Right lobe of liver (tissue), 6 donors: Measurements from ENCODE around the gene POM121L2. TPM values are rescaled to one million over a fixed set of nuclear protein-coding genes. Genes with fewer than 3 reads are reported as not detected.

ENCODE experiments used
- ATAC-seq, 4 donors: fragments of 200-7000 bp; cut with Tn5 transposase; one replicate each; pipeline ENCODE4 v1.9.1; 2020; ENCODE audit warnings: mild to moderate bottlenecking in 4 of 4, moderate library complexity in 4 of 4
- DNase-seq, 3 donors: peaks; one replicate each; pipeline ENCODE4 v3.0.0-alpha.2; 2020
- H3K27ac ChIP-seq, 3 donors: fragments of 200-600 bp; one replicate each; pipeline ENCODE4 v1.8.0; 2022
- H3K27me3 ChIP-seq, 2 donors: fragments of 200-600 bp; one replicate each; pipeline ENCODE4 v1.8.0; 2022
- H3K36me3 ChIP-seq, 4 donors: fragments of 200-600 bp; sonication (generic) in 1 of 4; one replicate each; pipeline versions ENCODE4 v1.5.1 to v1.8.0; 2017 to 2022; ENCODE audit warnings: control low read depth in 1 of 4
- H3K4me1 ChIP-seq, 4 donors: fragments of 200-600 bp; sonication (generic) in 1 of 4; one replicate each; pipeline versions ENCODE4 v1.5.1 to v1.8.0; 2017 to 2022; ENCODE audit warnings: control low read depth in 1 of 4
- H3K4me3 ChIP-seq, 3 donors: fragments of 200-600 bp; one replicate each; pipeline ENCODE4 v1.8.0; 2022
- H3K9me3 ChIP-seq, 4 donors: fragments of 200-600 bp; sonication (generic) in 1 of 4; one replicate each; pipeline versions ENCODE4 v1.5.1 to v1.8.0; 2017 to 2022; ENCODE audit warnings: control low read depth in 1 of 4
- POLR2A ChIP-seq: fragments of 450-650 bp; IDR thresholded peaks from one replicate; pipeline ENCODE4 v1.6.1; 2017; ENCODE audit warnings: antibody characterized with exemption, mild to moderate bottlenecking
- WGBS: methylation state at CpG from one replicate; pipeline ENCODE4 v1.1.6; 2018; ENCODE audit warnings: low coverage, low lambda C conversion rate; ENCODE audit not compliant: insufficient coverage; ENCODE audit errors: missing lambda C conversion rate; 5-methylcytosine and 5-hydroxymethylcytosine counted together
- intact Hi-C, 2 donors: fragments of 100-400 bp; cut with DNase I; formaldehyde crosslinking; loops; one replicate each; pipeline versions ENCODE4 v1.11.2 to v1.14.1; 2022
- total RNA-seq, 6 experiments: library from RNA; depleted of rRNA in 2 of 6; stranded (reverse); fragments of >200 nt in 2 of 6; fragmentation: NEBNext Ultra II Directional in 3 of 6; extraction: Animal tissue kit (Norgen Biotek cat#: 25700) in 3 of 6; gene quantifications; one replicate each; pipeline versions ENCODE4 v1.1.0 to v1.2.4, GENCODE V29; 2016 to 2023
- TF ChIP-seq, protein P1 (sequence below), 4 donors: fragments of 200-600 bp in 3 of 4; fragments of 450-650 bp in 1 of 4; IDR thresholded peaks; one replicate each; pipeline versions ENCODE4 v1.5.1 to v1.8.0; 2016 to 2022; ENCODE audit warnings: antibody characterized with exemption in 4 of 4, mild to moderate bottlenecking in 2 of 4
- donor health status: DM: no; HTN: yes; CAD: no.
- donor health status: DM: no; HTN: no; CAD: no.
- donor health status: DM: no; HTN: no; CAD: no.
- donor health status: DM: no; HTN: yes; CAD: no.
- donor health status: DM: no; HTN: yes; CAD: no.

POM121L2 gene
- total RNA-seq, 6 experiments from 2014 or later: not detected

GRCh38 chr6:27263886-27264285, 48.2 kb downstream of the POM121L2 start:
- no peak overlapping the region for H3K27ac ChIP-seq
- 53% methylated on average over 5 of the region's 8 CpGs for WGBS
- intact Hi-C loops: no loop called here
- no peaks in the 10 kb centered on the region for H3K36me3 ChIP-seq
- no peaks in the 10 kb centered on the region for H3K9me3 ChIP-seq
- TF ChIP-seq, protein P1, sequence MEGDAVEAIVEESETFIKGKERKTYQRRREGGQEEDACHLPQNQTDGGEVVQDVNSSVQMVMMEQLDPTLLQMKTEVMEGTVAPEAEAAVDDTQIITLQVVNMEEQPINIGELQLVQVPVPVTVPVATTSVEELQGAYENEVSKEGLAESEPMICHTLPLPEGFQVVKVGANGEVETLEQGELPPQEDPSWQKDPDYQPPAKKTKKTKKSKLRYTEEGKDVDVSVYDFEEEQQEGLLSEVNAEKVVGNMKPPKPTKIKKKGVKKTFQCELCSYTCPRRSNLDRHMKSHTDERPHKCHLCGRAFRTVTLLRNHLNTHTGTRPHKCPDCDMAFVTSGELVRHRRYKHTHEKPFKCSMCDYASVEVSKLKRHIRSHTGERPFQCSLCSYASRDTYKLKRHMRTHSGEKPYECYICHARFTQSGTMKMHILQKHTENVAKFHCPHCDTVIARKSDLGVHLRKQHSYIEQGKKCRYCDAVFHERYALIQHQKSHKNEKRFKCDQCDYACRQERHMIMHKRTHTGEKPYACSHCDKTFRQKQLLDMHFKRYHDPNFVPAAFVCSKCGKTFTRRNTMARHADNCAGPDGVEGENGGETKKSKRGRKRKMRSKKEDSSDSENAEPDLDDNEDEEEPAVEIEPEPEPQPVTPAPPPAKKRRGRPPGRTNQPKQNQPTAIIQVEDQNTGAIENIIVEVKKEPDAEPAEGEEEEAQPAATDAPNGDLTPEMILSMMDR (IDR thresholded peaks at IDR 0.05): no peak
- no peak for TF ChIP-seq POLR2A
- H3K4me3 ChIP-seq: no peak overlapping the region
- no peaks in the 10 kb centered on the region for H3K4me1 ChIP-seq
- no peak for ATAC-seq
- peaks cover 0 to 20% of the 10 kb centered on the region in 2 donors for H3K27me3 ChIP-seq
- no peak for DNase-seq

DNA sequence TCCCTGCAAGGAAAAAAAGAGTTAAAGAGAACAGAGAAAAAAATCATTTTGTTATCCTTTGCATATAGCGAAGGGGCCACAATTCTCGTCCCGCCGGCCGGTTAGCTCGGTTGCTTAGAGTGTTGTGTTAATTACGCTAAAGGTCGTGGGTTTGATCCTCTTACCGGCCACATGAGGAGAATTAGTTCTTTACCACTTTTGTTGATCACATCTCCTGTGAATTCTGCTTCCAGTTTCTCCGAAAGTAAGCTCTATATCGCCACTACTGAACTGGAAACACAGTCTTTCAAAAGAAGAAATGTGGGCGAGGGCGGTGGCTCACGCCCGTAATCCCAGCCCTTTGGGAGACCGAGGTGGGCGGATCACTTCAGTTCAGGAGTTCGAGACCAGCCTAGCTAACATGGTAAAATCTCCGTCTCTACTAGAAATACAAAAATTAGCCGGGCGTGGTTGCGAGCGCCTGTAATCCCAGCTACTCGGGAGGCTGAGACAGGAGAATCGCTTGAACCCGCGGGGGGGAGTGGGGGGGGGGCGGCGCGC, 51.2 kb downstream of the POM121L2 start:
- H3K9me3 ChIP-seq: no peaks in the 10 kb centered on the region
- H3K4me3 ChIP-seq: no peak overlapping the region
- no peak overlapping the region for H3K27ac ChIP-seq
- H3K27me3 ChIP-seq: peaks cover 0 to 10% of the 10 kb centered on the region in 2 donors
- no peaks in the 10 kb centered on the region for H3K4me1 ChIP-seq
- intact Hi-C loops: no loop called here
- 8% methylated on average over 28 of the region's 30 CpGs for WGBS
- H3K36me3 ChIP-seq: no peaks in the 10 kb centered on the region
- TF ChIP-seq, protein P1 (IDR thresholded peaks at IDR 0.05): no peak
- TF ChIP-seq POLR2A: no peak
- no peak for DNase-seq
- no peak for ATAC-seq

GRCh38 chr6:27260369-27260768, 51.7 kb downstream of the POM121L2 start:
- ATAC-seq: no peak
- H3K27ac ChIP-seq: no peak overlapping the region
- peaks cover 0 to 10% of the 10 kb centered on the region in 2 donors for H3K27me3 ChIP-seq
- TF ChIP-seq, protein P1 (IDR thresholded peaks at IDR 0.05): no peak
- no peak for TF ChIP-seq POLR2A
- no peaks in the 10 kb centered on the region for H3K36me3 ChIP-seq
- intact Hi-C loops: no loop called here
- 4% methylated on average over 9 of the region's 21 CpGs for WGBS
- DNase-seq: no peak
- no peaks in the 10 kb centered on the region for H3K4me1 ChIP-seq
- no peaks in the 10 kb centered on the region for H3K9me3 ChIP-seq
- no peak overlapping the region for H3K4me3 ChIP-seq

Other genes with a start within 250 kb of the POM121L2 start
- gene PRSS16, start 64.6 kb downstream of the POM121L2 start, total RNA-seq: under 1 TPM in 2 of 6 experiments, not detected in 4; 0.29 to 0.37 TPM
- gene ZNF391, start 76.5 kb upstream of the POM121L2 start, total RNA-seq: under 1 TPM in 5 of 6 experiments, not detected in 1; 0.09 to 0.42 (median 0.18) TPM
- 1 to 10 TPM; 1.1 to 1.8 (median 1.7) TPM for gene ZNF184, start 160.8 kb upstream of the POM121L2 start, total RNA-seq